Inflammatory macrophage treated with lipopolysaccharide for 4 hours (primary cell): ENCODE results near the gene MECP2.
A peak's percentile ranks its signal among the peaks of the same experiment; 100 is the strongest.
"Not testable (repeated sequence)": the region's sequence is repeated elsewhere in the genome, so short reads cannot be mapped to it uniquely, and the experiment has no call there.

Experiments
- DNase-seq: peaks from one replicate; pipeline ENCODE4 v3.0.0-alpha.2; 2020

The MECP2 gene

GRCh38 chrX:154014429-154015380, 82.8 kb downstream of the MECP2 start:
- no peak for DNase-seq

- no peak for DNase-seq
Observed at GRCh38 chrX:154013614-154014360, 83.7 kb downstream of the MECP2 start.

- DNase-seq = no peak
Observed at GRCh38 chrX:154013001-154013421, 84.5 kb downstream of the MECP2 start.

- DNase-seq = no peak
Observed at GRCh38 chrX:154012336-154012991, 85.1 kb downstream of the MECP2 start.

- DNase-seq = no peak
Observed at GRCh38 chrX:154011376-154012335, 85.9 kb downstream of the MECP2 start.

GRCh38 chrX:154010330-154011087, 87.0 kb downstream of the MECP2 start:
- peak; percentile 79 for DNase-seq

GRCh38 chrX:154008521-154008920, 89.0 kb downstream of the MECP2 start:
- DNase-seq = no peak

GRCh38 chrX:154006947-154007346, 90.6 kb downstream of the MECP2 start:
- no peak for DNase-seq

- DNase-seq = no peak
Observed at GRCh38 chrX:154004315-154004714, 93.2 kb downstream of the MECP2 start.

- peak; percentile 82 for DNase-seq
Observed at GRCh38 chrX:154002215-154002719, 95.2 kb downstream of the MECP2 start.

- no peak for DNase-seq
Observed at GRCh38 chrX:154000051-154000450, 97.5 kb downstream of the MECP2 start.

GRCh38 chrX:153999359-154000037, 98.0 kb downstream of the MECP2 start:
- DNase-seq = no peak

GRCh38 chrX:153995504-153995903, 102.0 kb downstream of the MECP2 start:
- DNase-seq = no peak

- DNase-seq = not testable (repeated sequence)
Observed at GRCh38 chrX:153994398-153994797, 103.1 kb downstream of the MECP2 start.

GRCh38 chrX:153993978-153994377, 103.5 kb downstream of the MECP2 start:
- no peak for DNase-seq

GRCh38 chrX:153993079-153993478, 104.4 kb downstream of the MECP2 start:
- no peak for DNase-seq

GRCh38 chrX:153992180-153992579, 105.3 kb downstream of the MECP2 start:
- DNase-seq = no peak

GRCh38 chrX:153991013-153991580, 106.4 kb downstream of the MECP2 start:
- DNase-seq = no peak

- DNase-seq = no peak
Observed at GRCh38 chrX:153989973-153990655, 107.4 kb downstream of the MECP2 start.

- DNase-seq = no peak
Observed at GRCh38 chrX:153988493-153988892, 109.0 kb downstream of the MECP2 start.
